Esophagus muscularis mucosa (tissue), 4 donors: ENCODE data around the gene RPS6KL1.

Experiments used
- EP300 ChIP-seq: sonication (generic); formaldehyde crosslinking; IDR thresholded peaks from one replicate; pipeline ENCODE4 v1.6.1; 2017; ENCODE audit warnings: antibody characterized with exemption
- POLR2A ChIP-seq: fragments of 450-650 bp; IDR thresholded peaks from one replicate; pipeline ENCODE4 v1.6.1; 2017; ENCODE audit warnings: antibody characterized with exemption, moderate library complexity, mild to moderate bottlenecking, low read depth
- POLR2AphosphoS5 ChIP-seq, 2 donors: sonication (generic); formaldehyde crosslinking; IDR thresholded peaks; one replicate each; pipeline ENCODE4 v1.6.1; 2017; ENCODE audit warnings: antibody characterized with exemption in 2 of 2
- TF ChIP-seq, protein P1 (sequence below), 3 experiments: fragments of 200-600 bp in 2 of 3; fragments of 450-650 bp in 1 of 3; sonication (generic) in 2 of 3; IDR thresholded peaks; one replicate each; pipeline ENCODE4 v1.5.1; 2017 to 2019; ENCODE audit warnings: antibody characterized with exemption in 3 of 3, mild to moderate bottlenecking in 2 of 3, moderate library complexity in 1 of 3

GRCh38 chr14:74868739-74869138 is 54.3 kb downstream of the RPS6KL1 start:
- TF ChIP-seq POLR2AphosphoS5 (IDR thresholded peaks at IDR 0.05) (no peak), POLR2A (no peak), EP300 (no peak)
- TF ChIP-seq, protein P1, sequence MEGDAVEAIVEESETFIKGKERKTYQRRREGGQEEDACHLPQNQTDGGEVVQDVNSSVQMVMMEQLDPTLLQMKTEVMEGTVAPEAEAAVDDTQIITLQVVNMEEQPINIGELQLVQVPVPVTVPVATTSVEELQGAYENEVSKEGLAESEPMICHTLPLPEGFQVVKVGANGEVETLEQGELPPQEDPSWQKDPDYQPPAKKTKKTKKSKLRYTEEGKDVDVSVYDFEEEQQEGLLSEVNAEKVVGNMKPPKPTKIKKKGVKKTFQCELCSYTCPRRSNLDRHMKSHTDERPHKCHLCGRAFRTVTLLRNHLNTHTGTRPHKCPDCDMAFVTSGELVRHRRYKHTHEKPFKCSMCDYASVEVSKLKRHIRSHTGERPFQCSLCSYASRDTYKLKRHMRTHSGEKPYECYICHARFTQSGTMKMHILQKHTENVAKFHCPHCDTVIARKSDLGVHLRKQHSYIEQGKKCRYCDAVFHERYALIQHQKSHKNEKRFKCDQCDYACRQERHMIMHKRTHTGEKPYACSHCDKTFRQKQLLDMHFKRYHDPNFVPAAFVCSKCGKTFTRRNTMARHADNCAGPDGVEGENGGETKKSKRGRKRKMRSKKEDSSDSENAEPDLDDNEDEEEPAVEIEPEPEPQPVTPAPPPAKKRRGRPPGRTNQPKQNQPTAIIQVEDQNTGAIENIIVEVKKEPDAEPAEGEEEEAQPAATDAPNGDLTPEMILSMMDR (IDR thresholded peaks at IDR 0.05) = no peak
